Fibroblast of lung (primary cell): ENCODE results near the gene KIF16B. TPM values are rescaled to one million over a fixed set of nuclear protein-coding genes. Genes with fewer than 3 reads are reported as not detected.

Experiments used
- DNase-seq, 2 donors: peaks; one replicate each; pipeline versions ENCODE4 v3.0.0 to v3.0.0-alpha.2; 2010; ENCODE audit warnings: low read depth in 2 of 2
- H2AFZ ChIP-seq: 2 replicates; pipeline ENCODE4 v1.5.1; 2012; ENCODE audit warnings: low read length, control low read depth, inconsistent platforms
- H3K27ac ChIP-seq: 2 replicates; pipeline ENCODE4 v1.5.1; 2011; ENCODE audit warnings: low read length, control low read depth; ENCODE audit not compliant: insufficient read depth
- H3K27me3 ChIP-seq: 2 replicates; pipeline ENCODE4 v1.5.1; 2011; ENCODE audit warnings: mild to moderate bottlenecking, low read length; ENCODE audit not compliant: control insufficient read depth, insufficient read depth
- H3K36me3 ChIP-seq: 2 replicates; pipeline ENCODE4 v1.5.1; 2011; ENCODE audit warnings: low read length; ENCODE audit not compliant: control insufficient read depth, insufficient read depth
- H3K4me1 ChIP-seq: 2 replicates; pipeline ENCODE4 v1.5.1; 2011; ENCODE audit warnings: low read length; ENCODE audit not compliant: control insufficient read depth, insufficient read depth; ENCODE audit errors: extremely low read depth
- H3K4me2 ChIP-seq: 2 replicates; pipeline ENCODE4 v1.5.1; 2011; ENCODE audit warnings: low read length, control low read depth; ENCODE audit not compliant: insufficient read depth; ENCODE audit errors: extremely low read depth
- H3K4me3 ChIP-seq, 4 experiments: fragments of 200-600 bp in 1 of 4; sonication (generic) in 1 of 4; replicated peaks in 1 of 4; 2 replicates each; pipeline ENCODE4 v1.5.1; 2011 to 2016; ENCODE audit warnings: low read length in 4 of 4, low read depth in 3 of 4, mild to moderate bottlenecking in 3 of 4, control low read depth in 2 of 4, inconsistent platforms in 1 of 4, mixed read lengths in 1 of 4; ENCODE audit not compliant: insufficient read depth in 1 of 4; ENCODE audit errors: control extremely low read depth in 1 of 4
- H3K79me2 ChIP-seq: 2 replicates; pipeline ENCODE4 v1.5.1; 2012; ENCODE audit warnings: mild to moderate bottlenecking, low read length, inconsistent platforms; ENCODE audit not compliant: control insufficient read depth, insufficient read depth
- H3K9ac ChIP-seq: 2 replicates; pipeline ENCODE4 v1.5.1; 2011; ENCODE audit warnings: mild to moderate bottlenecking, low read length, control low read depth; ENCODE audit not compliant: insufficient read depth
- H3K9me3 ChIP-seq: 2 replicates; pipeline ENCODE4 v1.5.1; 2012; ENCODE audit warnings: low read depth, low read length; ENCODE audit not compliant: control insufficient read depth, insufficient read depth
- H4K20me1 ChIP-seq: 2 replicates; pipeline ENCODE4 v1.5.1; 2011; ENCODE audit warnings: low read length; ENCODE audit not compliant: control insufficient read depth, insufficient read depth; ENCODE audit errors: extremely low read depth
- CTCF ChIP-seq, 2 donors: IDR thresholded peaks in 1 of 2; conservative IDR thresholded peaks in 1 of 2; 1 replicate in 1 of 2; 2 replicates in 1 of 2; pipeline ENCODE4 v1.5.1; 2011 to 2012; ENCODE audit warnings: low read length in 2 of 2, control low read depth in 1 of 2, inconsistent platforms in 1 of 2, low read depth in 1 of 2, mild to moderate bottlenecking in 1 of 2
- EZH2 ChIP-seq: IDR thresholded peaks from 2 replicates; pipeline ENCODE4 v1.5.1; 2012; ENCODE audit warnings: low read length, control low read depth, mild to moderate bottlenecking; ENCODE audit errors: missing control alignments
- polyA plus RNA-seq, 2 donors: library from polyadenylated mRNA; depleted of rRNA in 1 of 2; stranded (reverse) in 1 of 2; unstranded in 1 of 2; fragments of >200 nt; gene quantifications; 2 replicates each; pipeline ENCODE4 v1.2.1, GENCODE V29; 2011 to 2012; ENCODE audit warnings: missing spikeins in 1 of 2
- total RNA-seq: library from RNA; depleted of rRNA; stranded (reverse); fragments of >200 nt; gene quantifications from 2 replicates; pipeline ENCODE4 v1.2.1, GENCODE V29; 2014

The KIF16B gene
- total and polyA plus RNA-seq, 2 donors (not counting 1 experiment from before 2014, with no cell fraction given), result 7.7 to 17.3 TPM

DNA sequence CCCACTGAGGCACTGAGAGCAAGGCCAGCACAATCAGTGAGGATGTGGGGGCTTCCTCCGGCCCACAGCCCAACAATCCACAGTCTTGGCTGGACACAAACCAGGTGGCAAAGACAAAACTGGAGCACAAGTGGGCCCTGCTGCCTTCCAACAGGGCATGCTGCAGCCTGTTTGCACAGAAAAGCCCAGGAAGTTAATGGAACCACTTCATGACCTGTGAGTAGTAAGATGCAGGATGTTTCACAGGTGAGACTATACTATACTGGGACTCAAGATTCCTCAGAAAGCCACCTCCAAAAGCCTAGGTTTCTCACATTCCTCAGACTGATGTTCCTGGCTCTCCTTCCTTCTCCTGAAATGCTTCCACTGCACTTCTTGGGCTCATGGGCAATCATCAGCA, 235.5 kb downstream of the KIF16B start:
- Histone ChIP-seq H3K9ac (no peak overlapping the region), H3K4me1 (no peaks in the 10 kb centered on the region), H3K27ac (no peak overlapping the region), H3K79me2 (no peaks in the 10 kb centered on the region), H4K20me1 (no peaks in the 10 kb centered on the region), H3K4me3 (no peak overlapping the region), H3K36me3 (no peaks in the 10 kb centered on the region), H3K9me3 (no peaks in the 10 kb centered on the region), H3K27me3 (no peaks in the 10 kb centered on the region), H2AFZ (no peak overlapping the region), H3K4me2 (no peak overlapping the region)
- DNase-seq, result no peak
- TF ChIP-seq EZH2 (no peak), CTCF (conservative IDR thresholded peaks at IDR 0.05 in 1 of 2, IDR thresholded peaks at IDR 0.05 in 1 of 2; ENCODE audit: low read depth in 1 of 2, low read length in 2 of 2) (no peak)

- no peak for DNase-seq
- no peak overlapping the region for H2AFZ ChIP-seq
- H4K20me1 ChIP-seq, result no peaks in the 10 kb centered on the region
- H3K4me2 ChIP-seq, result no peak overlapping the region
- no peaks in the 10 kb centered on the region for H3K4me1 ChIP-seq
- no peaks in the 10 kb centered on the region for H3K79me2 ChIP-seq
- no peaks in the 10 kb centered on the region for H3K27me3 ChIP-seq
- H3K9me3 ChIP-seq, result no peaks in the 10 kb centered on the region
- no peak overlapping the region for H3K27ac ChIP-seq
- no peaks in the 10 kb centered on the region for H3K36me3 ChIP-seq
- H3K9ac ChIP-seq, result no peak overlapping the region
- no peak overlapping the region for H3K4me3 ChIP-seq
- no peak for TF ChIP-seq CTCF (conservative IDR thresholded peaks at IDR 0.05 in 1 of 2, IDR thresholded peaks at IDR 0.05 in 1 of 2; ENCODE audit: low read depth in 1 of 2, low read length in 2 of 2)
Observed at GRCh38 chr20:16327606-16328005, 245.6 kb downstream of the KIF16B start.

DNA sequence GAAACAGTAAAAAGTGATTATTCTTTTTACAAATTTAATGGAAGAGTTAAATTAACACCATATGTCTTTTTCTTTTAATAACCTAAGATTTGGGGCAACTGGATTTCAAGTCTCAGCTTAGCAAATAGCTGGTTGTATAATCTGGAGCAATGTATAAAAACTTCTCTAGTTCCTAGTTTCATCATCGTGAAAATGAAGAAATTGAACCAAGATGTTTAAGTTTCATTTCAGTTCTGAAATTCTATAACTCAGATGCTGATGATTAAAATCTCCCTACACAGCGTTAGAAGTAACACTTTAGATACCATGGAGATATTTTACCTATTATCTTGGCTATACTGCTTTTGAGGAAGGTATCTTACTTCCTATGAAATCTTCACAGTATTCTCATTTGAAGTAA, 252.0 kb downstream of the KIF16B start:
- TF ChIP-seq EZH2 (no peak), CTCF (conservative IDR thresholded peaks at IDR 0.05 in 1 of 2, IDR thresholded peaks at IDR 0.05 in 1 of 2; ENCODE audit: low read depth in 1 of 2, low read length in 2 of 2) (no peak)
- Histone ChIP-seq H2AFZ (no peak overlapping the region), H3K27me3 (no peaks in the 10 kb centered on the region), H3K9ac (no peak overlapping the region), H3K27ac (no peak overlapping the region), H3K79me2 (no peaks in the 10 kb centered on the region), H3K36me3 (no peaks in the 10 kb centered on the region), H4K20me1 (no peaks in the 10 kb centered on the region), H3K4me2 (no peak overlapping the region), H3K9me3 (no peaks in the 10 kb centered on the region), H3K4me1 (no peaks in the 10 kb centered on the region), H3K4me3 (no peak overlapping the region)
- no peak for DNase-seq
